Dedifferentiated amniotic fluid mesenchymal stem cell (primary cell): ENCODE results near the gene EFNA5.

Source experiments
- DNase-seq: peaks from one replicate; pipeline ENCODE4 v3.0.0-alpha.2; 2016; ENCODE audit errors: extremely low spot score

EFNA5 gene

DNA sequence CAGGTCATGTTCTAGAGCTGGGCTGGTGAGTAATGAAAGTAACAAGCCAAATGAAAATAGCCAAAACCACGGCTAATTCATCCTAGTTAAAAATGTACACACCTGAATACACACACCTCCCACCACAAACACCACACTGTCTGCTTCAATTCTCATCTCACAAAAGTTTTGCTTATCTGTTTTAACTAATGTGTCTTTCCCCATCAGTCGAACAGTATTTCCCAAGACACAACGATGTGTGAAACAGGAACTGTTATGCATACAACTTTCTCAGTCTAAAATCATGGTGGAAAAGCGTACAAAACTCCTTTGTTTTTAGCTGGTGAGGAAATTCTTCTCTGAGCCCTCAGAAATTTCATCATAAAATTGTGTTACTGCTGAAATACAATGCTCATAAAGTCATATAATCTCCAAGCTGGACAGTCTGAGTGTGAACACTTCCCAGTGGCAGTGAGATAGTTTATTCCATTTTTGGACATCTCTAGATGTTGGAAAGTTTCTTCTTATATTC is 242.4 kb downstream of the EFNA5 start:
- DNase-seq: no peak

DNA sequence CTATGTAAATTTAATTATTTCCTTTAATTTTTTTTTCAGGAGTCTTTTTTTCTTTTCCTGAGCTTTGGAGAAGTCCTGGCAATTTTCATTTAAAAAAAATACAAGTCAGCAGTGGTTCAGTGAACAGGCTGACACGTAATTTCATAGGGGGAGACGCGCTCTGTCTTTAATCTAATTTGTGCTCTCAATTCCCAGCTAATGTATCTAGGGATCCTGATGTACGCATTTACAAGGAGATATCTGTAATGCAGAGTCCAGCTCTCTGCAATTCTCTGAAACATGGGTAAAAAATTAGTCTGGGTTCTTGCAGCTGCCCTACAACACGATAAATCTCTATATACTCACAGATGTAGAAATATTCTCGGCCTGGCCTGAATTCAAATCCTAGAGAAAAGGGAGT is 243.9 kb downstream of the EFNA5 start:
- DNase-seq: no peak

DNA sequence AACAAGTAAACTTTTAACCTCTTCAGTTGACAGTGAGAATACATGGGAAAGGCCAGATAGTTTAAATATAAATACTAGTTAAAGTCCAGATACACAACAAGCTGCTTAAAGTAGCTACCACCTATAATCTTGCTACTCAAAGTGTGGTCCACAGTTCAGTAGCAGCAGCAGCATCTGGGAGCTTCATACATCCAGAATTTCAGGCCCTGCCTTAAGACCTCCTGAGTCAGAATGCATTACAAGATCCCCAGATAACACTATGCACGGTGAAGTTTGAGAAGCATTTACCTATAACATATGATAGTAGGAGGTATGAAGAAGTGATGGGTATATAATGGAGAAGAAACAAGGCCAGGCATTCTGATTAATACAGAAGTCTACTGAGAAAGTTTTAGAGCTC is 244.5 kb downstream of the EFNA5 start:
- DNase-seq: no peak

GRCh38 chr5:107425541-107426031 is 245.2 kb downstream of the EFNA5 start:
- DNase-seq: peak; percentile 80

GRCh38 chr5:107424491-107424890 is 246.2 kb downstream of the EFNA5 start:
- DNase-seq: no peak

DNA sequence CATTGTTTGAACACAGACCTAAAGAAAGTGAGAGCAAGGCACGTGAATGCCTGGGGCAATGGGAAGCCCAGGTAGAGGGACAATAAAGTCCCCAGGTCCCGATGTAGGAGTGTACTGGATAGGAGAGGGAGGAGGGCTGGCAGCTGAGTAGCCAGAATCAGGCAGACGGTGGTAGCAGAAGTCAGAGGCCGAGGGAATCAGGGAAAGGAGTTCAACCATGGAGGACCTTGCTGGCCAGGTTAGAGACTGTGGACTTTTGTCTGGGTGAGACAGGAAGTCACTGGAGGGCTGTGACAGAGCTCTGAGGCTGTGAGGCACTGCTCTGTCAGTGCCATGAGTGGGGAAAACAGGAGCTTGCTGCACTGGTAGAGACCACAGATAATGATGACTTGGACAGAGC is 248.2 kb downstream of the EFNA5 start:
- DNase-seq: no peak

GRCh38 chr5:107419498-107419897 is 251.2 kb downstream of the EFNA5 start:
- DNase-seq: no peak

DNA sequence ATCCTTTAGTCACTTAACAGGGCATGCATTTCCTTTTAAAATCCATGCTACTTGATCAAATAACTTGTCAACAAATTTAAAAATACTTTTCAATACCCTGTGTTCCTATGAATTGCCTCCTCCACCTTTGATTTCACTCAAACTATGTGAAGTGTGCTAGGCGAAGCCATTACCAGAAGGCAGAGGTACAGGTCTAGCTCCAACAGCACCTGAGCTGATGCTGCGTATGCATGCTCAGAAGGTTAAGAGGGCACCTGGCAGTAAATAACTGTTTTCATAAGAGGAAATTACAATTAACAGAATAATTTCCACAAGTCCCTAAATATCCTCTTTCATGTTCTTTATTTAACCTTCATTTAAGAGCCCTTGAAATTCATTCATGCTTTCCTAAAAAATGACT is 251.8 kb downstream of the EFNA5 start:
- no peak for DNase-seq

DNA sequence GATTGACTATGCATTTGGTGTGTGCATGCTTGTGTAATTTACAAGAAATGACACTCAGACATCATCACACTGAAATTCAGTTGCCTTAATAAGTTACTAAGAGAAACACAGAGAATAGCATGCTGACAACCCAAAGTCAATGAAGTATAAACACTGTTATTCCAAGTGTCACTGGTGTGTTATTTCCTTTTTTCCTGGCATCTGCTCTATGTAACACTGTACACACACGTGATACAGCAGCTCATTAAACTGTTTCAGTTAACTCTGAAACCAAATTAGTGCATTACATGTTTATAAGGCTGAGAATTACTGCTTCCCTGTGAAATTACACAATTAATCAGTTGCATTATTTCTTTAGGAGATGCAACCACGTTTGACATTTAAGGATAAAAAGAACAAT is 252.7 kb downstream of the EFNA5 start:
- DNase-seq: no peak

GRCh38 chr5:107415762-107416161 is 255.0 kb downstream of the EFNA5 start:
- no peak for DNase-seq

- DNase-seq: no peak
Measured at GRCh38 chr5:107414802-107415201, 255.9 kb downstream of the EFNA5 start.

GRCh38 chr5:107413754-107414153 is 257.0 kb downstream of the EFNA5 start:
- DNase-seq: no peak

GRCh38 chr5:107408564-107408963 is 262.2 kb downstream of the EFNA5 start:
- no peak for DNase-seq

DNA sequence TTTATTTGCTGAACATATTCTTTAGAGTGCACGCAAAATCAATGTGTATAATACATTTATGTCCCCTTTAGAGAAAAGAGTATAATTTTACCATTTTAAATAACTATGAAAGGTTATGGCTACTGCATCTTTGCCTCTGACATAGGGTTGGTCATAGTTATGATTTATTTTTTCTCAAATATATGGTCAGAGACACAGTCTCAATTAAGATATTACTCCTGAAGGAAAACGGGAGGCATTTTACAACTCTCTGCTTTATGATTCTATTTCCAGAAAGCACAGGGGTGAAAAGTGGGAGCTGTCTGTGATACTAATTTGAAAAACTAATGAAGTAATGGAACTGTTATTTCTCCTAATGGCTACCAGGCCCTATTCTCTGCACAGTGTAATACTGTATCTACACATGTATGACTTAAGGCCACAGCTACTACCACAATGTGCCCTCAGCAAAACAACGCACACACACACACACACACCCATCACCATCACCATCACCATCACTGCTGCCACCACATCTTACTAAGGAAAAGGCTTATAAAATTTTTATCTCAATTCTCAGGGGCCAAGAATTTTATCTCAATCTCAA is 262.9 kb downstream of the EFNA5 start:
- no peak for DNase-seq

GRCh38 chr5:107404595-107405374 is 266.0 kb downstream of the EFNA5 start:
- DNase-seq: no peak

- DNase-seq: no peak
Measured at GRCh38 chr5:107403228-107403953, 267.3 kb downstream of the EFNA5 start.

DNA sequence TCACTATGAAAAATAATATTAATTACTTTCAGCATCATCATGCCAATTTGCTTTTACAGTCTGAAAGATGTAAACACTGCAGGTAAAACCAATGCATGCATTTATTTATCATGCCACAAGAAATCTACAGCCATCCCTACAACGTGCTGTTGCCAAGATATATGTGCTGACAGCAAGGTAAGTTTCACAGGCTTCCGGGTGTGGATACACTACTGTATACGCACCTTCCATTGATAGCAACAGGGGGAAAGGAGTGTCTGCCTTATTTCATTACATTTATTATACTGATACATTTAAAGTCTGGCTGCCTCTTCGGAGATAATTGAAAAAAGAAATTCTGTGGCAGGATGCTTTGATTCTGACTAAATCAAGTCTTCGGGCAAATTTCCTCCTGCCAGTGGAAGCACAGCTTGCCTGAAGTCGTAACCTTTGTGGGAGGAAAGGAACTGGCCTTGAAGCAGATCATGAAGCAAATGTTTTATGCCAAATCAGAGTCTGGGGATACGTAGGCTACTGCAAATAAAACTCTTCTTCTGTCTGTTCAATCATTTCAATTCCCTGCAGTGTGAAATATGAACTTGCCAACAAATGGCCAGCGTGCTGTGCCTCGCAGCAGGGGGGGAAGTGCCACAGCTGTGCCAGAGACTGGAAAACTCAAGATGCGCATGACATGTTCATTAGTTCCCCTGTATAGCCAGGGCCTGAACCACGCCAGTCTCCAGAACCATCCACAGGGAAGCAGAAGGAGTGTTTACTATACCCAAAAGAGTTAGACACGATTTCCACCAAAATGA is 268.1 kb downstream of the EFNA5 start:
- DNase-seq: no peak

DNA sequence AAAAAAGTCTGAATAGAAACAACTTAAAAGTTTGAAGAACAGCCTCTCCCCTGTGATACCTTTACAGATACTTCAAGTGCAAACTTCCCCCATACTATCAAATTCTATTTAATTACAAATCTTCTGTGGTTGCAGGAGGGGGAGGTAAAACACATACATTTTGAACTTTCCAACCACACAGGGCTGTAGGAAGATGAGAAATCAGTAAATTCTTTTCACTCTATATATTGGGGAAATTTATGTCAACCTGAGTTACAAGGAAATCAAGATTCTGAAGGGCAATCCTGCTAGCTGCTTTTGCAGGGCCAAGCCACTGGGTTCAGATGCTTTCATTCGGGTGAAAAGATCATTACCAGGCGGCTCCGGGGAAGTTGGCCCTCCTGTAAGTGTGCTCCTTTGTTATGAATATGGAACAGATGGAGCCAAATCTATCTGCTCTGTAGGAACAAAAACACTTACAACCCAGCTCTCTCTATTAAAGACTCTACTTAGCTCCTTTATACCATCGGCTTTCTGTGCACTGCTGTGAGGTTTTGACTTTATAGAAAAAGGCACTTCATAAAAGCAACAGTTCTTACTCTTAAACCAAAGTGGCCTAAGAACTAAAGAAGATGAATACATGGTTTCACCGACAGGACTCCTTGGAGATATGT is 269.1 kb downstream of the EFNA5 start:
- no peak for DNase-seq

- DNase-seq: no peak
Measured at GRCh38 chr5:107400328-107400727, 270.4 kb downstream of the EFNA5 start.

- DNase-seq: no peak
Measured at GRCh38 chr5:107398703-107399102, 272.0 kb downstream of the EFNA5 start.

- DNase-seq: no peak
Measured at GRCh38 chr5:107396351-107396690, 274.4 kb downstream of the EFNA5 start.
